Chondrocyte (in vitro differentiated cells): ENCODE data around the gene E2F1. TPM values are rescaled to one million over a fixed set of nuclear protein-coding genes. Genes with fewer than 3 reads are reported as not detected.

Source experiments
- DNase-seq: peaks from one replicate; pipeline ENCODE4 v3.0.0; 2021; ENCODE audit warnings: mixed read lengths, low spot score
- H3K27ac Mint-ChIP-seq: one replicate; pipeline ENCODE4 v1.8.0; 2021; ENCODE audit warnings: mild to moderate bottlenecking, moderate library complexity, mixed read lengths; ENCODE audit not compliant: unreplicated experiment
- H3K27me3 Mint-ChIP-seq: 2 replicates; pipeline ENCODE4 v1.8.0; 2021; ENCODE audit warnings: low read depth, mixed read lengths
- H3K36me3 Mint-ChIP-seq: 2 replicates; pipeline ENCODE4 v1.8.0; 2021; ENCODE audit warnings: low read depth, mixed read lengths
- H3K4me1 Mint-ChIP-seq: 2 replicates; pipeline ENCODE4 v1.8.0; 2021; ENCODE audit warnings: low read depth, mild to moderate bottlenecking, mixed read lengths
- H3K4me3 Mint-ChIP-seq: one replicate; pipeline ENCODE4 v1.8.0; 2021; ENCODE audit warnings: mild to moderate bottlenecking, moderate library complexity, mixed read lengths; ENCODE audit not compliant: unreplicated experiment
- H3K9me3 Mint-ChIP-seq: 2 replicates; pipeline ENCODE4 v1.8.0; 2021; ENCODE audit warnings: low read depth, mixed read lengths
- CTCF ChIP-seq: fragments of 200-600 bp; sonication (generic); IDR thresholded peaks from 2 replicates; pipeline ENCODE4 v1.5.0; 2021; ENCODE audit warnings: antibody characterized with exemption, mild to moderate bottlenecking, moderate library complexity
- total RNA-seq: library from RNA; stranded (reverse); gene quantifications from 3 replicates; pipeline ENCODE4 v1.2.1, GENCODE V29; 2021

E2F1 gene
- total RNA-seq, 1 donor from 2014 or later: 7.6 TPM

DNA sequence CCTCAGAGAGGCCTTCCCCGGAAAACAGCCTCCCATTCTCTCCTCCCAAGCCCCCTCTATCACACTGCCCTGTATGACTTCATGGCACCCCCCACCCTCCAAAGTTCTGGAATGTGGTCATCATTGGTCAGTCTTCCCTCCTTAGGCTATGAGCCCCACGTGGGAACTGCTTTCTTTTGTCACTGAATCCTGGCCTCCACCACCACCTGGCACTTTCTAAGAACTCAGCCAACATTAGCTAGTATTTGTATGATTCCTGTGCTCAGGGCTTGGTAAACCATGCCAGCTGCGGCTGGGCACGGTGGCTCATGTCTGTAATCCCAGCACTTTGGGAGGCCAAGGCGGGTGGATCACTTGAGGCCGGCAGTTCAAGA is 8.4 kb upstream of the E2F1 start:
- Mint-ChIP-seq H3K27ac (no peak overlapping the region), H3K4me3 (no peak overlapping the region), H3K36me3 (no peaks in the 10 kb centered on the region), H3K9me3 (no peaks in the 10 kb centered on the region), H3K27me3 (no peaks in the 10 kb centered on the region), H3K4me1 (peaks cover 3% of the 10 kb centered on the region)
- no peak for DNase-seq
- no peak for TF ChIP-seq CTCF

GRCh38 chr20:33693741-33694638 is 7.8 kb upstream of the E2F1 start:
- no peaks in the 10 kb centered on the region for H3K27me3 Mint-ChIP-seq
- no peak for DNase-seq

GRCh38 chr20:33693289-33693688 is 7.1 kb upstream of the E2F1 start:
- Mint-ChIP-seq H3K36me3 (no peaks in the 10 kb centered on the region), H3K27ac (no peak overlapping the region), H3K4me1 (peaks cover 3% of the 10 kb centered on the region), H3K4me3 (no peak overlapping the region), H3K27me3 (no peaks in the 10 kb centered on the region), H3K9me3 (no peaks in the 10 kb centered on the region)
- no peak for DNase-seq
- TF ChIP-seq CTCF: no peak

More at GRCh38 chr20:33693741-33694638, 7.8 kb upstream of the E2F1 start:
- no peak for TF ChIP-seq CTCF
- no peaks in the 10 kb centered on the region for H3K9me3 Mint-ChIP-seq
- H3K36me3 Mint-ChIP-seq: no peaks in the 10 kb centered on the region
- H3K27ac Mint-ChIP-seq: no peak overlapping the region
- H3K4me1 Mint-ChIP-seq: peaks cover 3% of the 10 kb centered on the region
- no peak overlapping the region for H3K4me3 Mint-ChIP-seq

DNA sequence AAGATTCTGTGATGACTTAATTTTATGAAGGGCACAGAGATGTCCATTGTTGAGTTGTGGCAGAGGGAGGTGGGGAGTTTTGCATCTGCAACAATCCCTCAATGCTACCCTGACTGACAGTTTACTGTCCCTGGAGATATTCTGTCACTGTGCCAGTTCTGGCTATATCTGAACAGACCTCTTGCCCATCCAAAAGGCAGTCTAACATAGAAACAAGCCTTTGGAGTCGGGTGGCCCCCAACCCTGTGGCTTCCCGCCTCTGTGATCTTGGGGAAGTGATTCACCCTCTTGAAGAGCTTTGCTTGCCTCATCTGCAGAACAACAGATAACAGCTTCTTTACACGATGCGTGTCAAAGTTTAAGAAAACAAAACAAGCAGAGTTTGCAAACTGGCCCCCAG is 3.8 kb upstream of the E2F1 start:
- Mint-ChIP-seq H3K27ac (no peak overlapping the region), H3K27me3 (no peaks in the 10 kb centered on the region), H3K9me3 (no peaks in the 10 kb centered on the region), H3K4me1 (peaks cover 14% of the 10 kb centered on the region), H3K4me3 (no peak overlapping the region), H3K36me3 (no peaks in the 10 kb centered on the region)
- TF ChIP-seq CTCF: no peak
- DNase-seq: no peak

DNA sequence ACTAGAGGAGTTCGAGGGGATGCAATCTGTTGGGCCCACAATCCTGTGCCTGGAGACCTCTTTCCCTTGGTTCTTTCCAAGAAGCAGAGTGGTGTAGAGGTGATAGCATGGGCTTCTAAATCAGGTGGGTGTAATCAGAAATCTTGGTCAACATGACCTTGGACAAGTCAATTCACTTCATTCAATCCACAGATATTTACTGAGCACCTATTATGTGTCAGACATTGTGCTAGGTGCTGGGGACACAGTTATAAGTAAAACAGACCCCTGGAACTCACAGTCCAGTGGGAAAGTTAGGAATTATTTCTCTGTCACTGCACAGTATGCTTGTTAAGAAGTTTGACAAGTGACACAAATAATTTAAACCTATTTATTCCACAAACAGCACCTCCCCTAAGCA is 3.3 kb upstream of the E2F1 start:
- Mint-ChIP-seq H3K4me3 (no peak overlapping the region), H3K36me3 (no peaks in the 10 kb centered on the region), H3K27me3 (no peaks in the 10 kb centered on the region), H3K9me3 (no peaks in the 10 kb centered on the region), H3K4me1 (peaks cover 18% of the 10 kb centered on the region), H3K27ac (no peak overlapping the region)
- no peak for DNase-seq
- no peak for TF ChIP-seq CTCF
